Thyroid gland (tissue), 4 donors: ENCODE data around the gene BICD2. TPM values are rescaled to one million over a fixed set of nuclear protein-coding genes. Genes with fewer than 3 reads are reported as not detected.

ENCODE experiments used
- DNase-seq, 2 donors: peaks; one replicate each; pipeline ENCODE4 v3.0.0-alpha.2; 2019
- H3K27ac ChIP-seq, 3 donors: fragments of 200-600 bp; sonication (generic); 1 replicate in 2 of 3; 2 replicates in 1 of 3; pipeline ENCODE4 v1.5.1; 2016 to 2019; ENCODE audit warnings: mild to moderate bottlenecking in 1 of 3, moderate library complexity in 1 of 3
- H3K27me3 ChIP-seq: fragments of 200-600 bp; sonication (generic); one replicate; pipeline ENCODE4 v1.5.1; 2019
- H3K36me3 ChIP-seq, 2 donors: fragments of 200-600 bp; sonication (generic); one replicate each; pipeline ENCODE4 v1.5.1; 2016 to 2019
- H3K4me1 ChIP-seq, 2 donors: fragments of 200-600 bp; sonication (generic); one replicate each; pipeline ENCODE4 v1.5.1; 2017 to 2019
- H3K4me3 ChIP-seq, 3 donors: fragments of 200-600 bp; sonication (generic); replicated peaks in 1 of 3; 1 replicate in 2 of 3; 2 replicates in 1 of 3; pipeline ENCODE4 v1.5.1; 2016; ENCODE audit warnings: mild to moderate bottlenecking in 1 of 3
- H3K9me3 ChIP-seq: fragments of 200-600 bp; sonication (generic); one replicate; pipeline ENCODE4 v1.5.1; 2017
- POLR2A ChIP-seq, 2 donors: fragments of 450-650 bp; IDR thresholded peaks; one replicate each; pipeline ENCODE4 v1.6.1; 2017; ENCODE audit warnings: antibody characterized with exemption in 2 of 2, mild to moderate bottlenecking in 2 of 2, moderate library complexity in 1 of 2
- WGBS, 2 donors: methylation state at CpG; one replicate each; pipeline ENCODE4 v1.1.5; 2017; 5-methylcytosine and 5-hydroxymethylcytosine counted together
- intact Hi-C: fragments of 100-400 bp; cut with DNase I; formaldehyde crosslinking; loops from one replicate; pipeline ENCODE4 v1.15.1; 2023
- total RNA-seq, 4 donors: library from RNA; depleted of rRNA; stranded (reverse); fragments of >200 nt; gene quantifications; one replicate each; pipeline ENCODE4 v1.2.3, GENCODE V29; 2016
- TF ChIP-seq, protein P1 (sequence below), 6 experiments: fragments of 200-600 bp in 3 of 6; fragments of 450-650 bp in 3 of 6; sonication (generic) in 3 of 6; IDR thresholded peaks; one replicate each; pipeline ENCODE4 v1.5.1; 2016 to 2019; ENCODE audit warnings: antibody characterized with exemption in 6 of 6, mild to moderate bottlenecking in 2 of 6, inconsistent platforms in 1 of 6, moderate library complexity in 1 of 6

Gene BICD2
- total RNA-seq, 4 donors from 2014 or later, result 26.1 to 33.3 (median 28.2) TPM

DNA sequence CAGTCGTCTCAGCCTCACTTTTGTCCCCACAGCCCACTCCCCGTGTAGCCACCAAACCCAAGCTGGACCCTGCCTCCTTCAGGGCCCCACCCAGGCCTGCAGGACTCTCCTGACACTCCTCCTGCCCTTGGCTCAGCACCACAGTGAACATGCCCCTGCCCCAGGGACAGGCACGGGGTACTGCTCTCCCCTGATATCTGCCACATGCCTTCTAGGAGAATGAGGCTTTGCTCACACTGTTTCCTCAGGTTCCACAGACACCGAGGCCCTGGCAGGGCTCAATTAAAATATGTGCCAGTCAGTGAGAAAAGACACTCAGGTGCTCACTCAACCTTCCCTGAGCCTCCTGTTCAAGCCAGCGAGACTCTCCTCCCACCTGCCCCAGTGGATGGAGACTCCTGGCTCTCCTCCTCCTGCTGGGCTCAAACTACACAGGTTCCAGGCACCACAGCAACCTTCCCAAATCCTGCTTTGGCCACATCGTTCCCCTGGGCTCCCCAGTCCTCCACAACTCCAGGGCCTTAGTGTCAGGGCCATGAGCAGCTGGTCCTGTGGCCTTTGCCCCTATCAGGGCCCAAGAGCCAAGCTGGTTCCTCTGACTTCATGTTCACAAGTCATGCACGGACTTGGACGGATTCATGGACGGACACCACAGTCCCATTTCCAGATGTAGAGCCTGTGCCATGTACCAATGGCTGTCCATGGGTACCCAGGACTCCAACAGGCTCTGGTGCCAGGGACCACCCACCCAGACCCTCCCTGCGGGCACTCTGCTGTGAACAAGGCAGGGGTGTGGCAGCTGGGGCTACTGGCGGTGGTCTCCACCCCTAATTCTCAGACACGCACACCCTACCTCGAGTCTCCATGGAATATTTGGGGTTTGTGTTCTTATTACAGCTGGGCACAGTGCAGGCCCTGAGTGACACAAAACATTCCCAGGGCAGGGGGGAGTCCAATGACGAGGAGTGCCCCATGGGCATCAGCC lies 36.6 kb downstream of the BICD2 start:
- DNase-seq, result peak; percentile 78 to 79
- Histone ChIP-seq H3K4me3 (no peak overlapping the region), H3K4me1 (peaks cover 41 to 52% of the 10 kb centered on the region in 2 donors), H3K27ac (peak overlapping the region; percentile 56 to 84 (median 69)), H3K36me3 (no peaks in the 10 kb centered on the region), H3K9me3 (no peaks in the 10 kb centered on the region), H3K27me3 (no peaks in the 10 kb centered on the region)
- WGBS, 2 donors, result 73 to 75% methylated on average over 11 to 14 of the region's 14 CpGs
- no peak for TF ChIP-seq POLR2A (IDR thresholded peaks at IDR 0.05)
- TF ChIP-seq, protein P1, sequence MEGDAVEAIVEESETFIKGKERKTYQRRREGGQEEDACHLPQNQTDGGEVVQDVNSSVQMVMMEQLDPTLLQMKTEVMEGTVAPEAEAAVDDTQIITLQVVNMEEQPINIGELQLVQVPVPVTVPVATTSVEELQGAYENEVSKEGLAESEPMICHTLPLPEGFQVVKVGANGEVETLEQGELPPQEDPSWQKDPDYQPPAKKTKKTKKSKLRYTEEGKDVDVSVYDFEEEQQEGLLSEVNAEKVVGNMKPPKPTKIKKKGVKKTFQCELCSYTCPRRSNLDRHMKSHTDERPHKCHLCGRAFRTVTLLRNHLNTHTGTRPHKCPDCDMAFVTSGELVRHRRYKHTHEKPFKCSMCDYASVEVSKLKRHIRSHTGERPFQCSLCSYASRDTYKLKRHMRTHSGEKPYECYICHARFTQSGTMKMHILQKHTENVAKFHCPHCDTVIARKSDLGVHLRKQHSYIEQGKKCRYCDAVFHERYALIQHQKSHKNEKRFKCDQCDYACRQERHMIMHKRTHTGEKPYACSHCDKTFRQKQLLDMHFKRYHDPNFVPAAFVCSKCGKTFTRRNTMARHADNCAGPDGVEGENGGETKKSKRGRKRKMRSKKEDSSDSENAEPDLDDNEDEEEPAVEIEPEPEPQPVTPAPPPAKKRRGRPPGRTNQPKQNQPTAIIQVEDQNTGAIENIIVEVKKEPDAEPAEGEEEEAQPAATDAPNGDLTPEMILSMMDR (IDR thresholded peaks at IDR 0.05), result no peak
- intact Hi-C loops, result no loop called here

DNA sequence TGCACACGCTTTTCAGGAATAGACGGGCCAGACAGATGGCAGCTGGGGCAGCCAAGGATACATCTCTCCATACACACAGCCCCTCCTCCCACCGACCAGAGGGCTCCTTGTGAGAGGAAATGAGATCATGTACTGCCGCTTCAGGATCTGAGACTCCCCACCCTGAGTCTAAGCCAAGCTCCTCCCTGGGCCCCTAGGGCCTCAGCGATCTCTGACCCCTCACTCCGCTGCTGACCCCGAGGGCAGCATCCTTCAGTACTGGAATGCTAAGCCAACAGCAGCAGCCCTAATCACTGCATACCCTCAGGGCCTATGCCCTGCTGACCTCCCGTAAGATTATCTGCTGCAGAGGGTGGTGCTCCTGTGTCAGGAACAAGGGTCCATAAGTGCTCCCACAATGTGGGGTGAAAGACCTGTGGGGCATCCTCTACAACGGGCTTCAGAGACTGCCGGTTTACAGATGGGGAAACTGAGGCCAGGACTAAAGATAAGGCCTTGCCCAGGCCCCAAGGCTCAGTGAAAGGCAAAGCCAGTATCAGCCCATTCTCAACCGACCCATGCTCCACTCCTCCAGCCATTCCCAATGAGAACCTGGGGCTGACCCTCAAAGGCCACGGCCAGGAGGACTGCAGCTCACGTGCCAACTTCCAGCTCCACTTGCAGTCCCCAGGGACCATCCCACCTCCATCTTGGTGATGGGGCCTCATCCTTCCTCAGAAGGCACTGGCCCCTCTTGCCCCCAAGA lies 37.5 kb downstream of the BICD2 start:
- DNase-seq, result no peak
- Histone ChIP-seq H3K27me3 (no peaks in the 10 kb centered on the region), H3K4me1 (peaks cover 49 to 60% of the 10 kb centered on the region in 2 donors), H3K4me3 (no peak overlapping the region), H3K9me3 (no peaks in the 10 kb centered on the region), H3K27ac (peak overlapping the region; percentile 56 to 84 (median 69)), H3K36me3 (no peaks in the 10 kb centered on the region)
- intact Hi-C loops, result no loop called here
- 71 to 84% methylated on average over 12 to 13 of the region's 13 CpGs for WGBS, 2 donors
- TF ChIP-seq, protein P1 (IDR thresholded peaks at IDR 0.05), result no peak
- TF ChIP-seq POLR2A (IDR thresholded peaks at IDR 0.05), result no peak

GRCh38 chr9:92726348-92726747 lies 38.3 kb downstream of the BICD2 start:
- peaks cover 0 to 7% of the 10 kb centered on the region in 2 donors for H3K36me3 ChIP-seq
- 88 to 97% methylated on average over 4 of the region's 4 CpGs for WGBS, 2 donors
- intact Hi-C loops, result no loop called here
- TF ChIP-seq, protein P1 (IDR thresholded peaks at IDR 0.05), result no peak
- TF ChIP-seq POLR2A (IDR thresholded peaks at IDR 0.05), result no peak
- no peak overlapping the region for H3K27ac ChIP-seq
- no peak for DNase-seq
- H3K4me3 ChIP-seq, result no peak overlapping the region
- no peaks in the 10 kb centered on the region for H3K27me3 ChIP-seq
- H3K4me1 ChIP-seq, result peaks cover 49 to 62% of the 10 kb centered on the region in 2 donors
- no peaks in the 10 kb centered on the region for H3K9me3 ChIP-seq

GRCh38 chr9:92725766-92726165 lies 38.9 kb downstream of the BICD2 start:
- H3K27ac ChIP-seq, result peak overlapping the region in 1 of 3 donors; percentile 94
- no peak overlapping the region for H3K4me3 ChIP-seq
- no peaks in the 10 kb centered on the region for H3K27me3 ChIP-seq
- DNase-seq, result no peak
- no peak for TF ChIP-seq POLR2A (IDR thresholded peaks at IDR 0.05)
- TF ChIP-seq, protein P1 (IDR thresholded peaks at IDR 0.05), result no peak
- intact Hi-C loops, result no loop called here
- H3K36me3 ChIP-seq, result peaks cover 0 to 8% of the 10 kb centered on the region in 2 donors
- H3K4me1 ChIP-seq, result peaks cover 49 to 62% of the 10 kb centered on the region in 2 donors
- 100% methylated on average over 1 of the region's 1 CpG for WGBS, 2 donors
- H3K9me3 ChIP-seq, result no peaks in the 10 kb centered on the region
